Measurements from ENCODE around the gene KLHL6.

Gene KLHL6

DNA sequence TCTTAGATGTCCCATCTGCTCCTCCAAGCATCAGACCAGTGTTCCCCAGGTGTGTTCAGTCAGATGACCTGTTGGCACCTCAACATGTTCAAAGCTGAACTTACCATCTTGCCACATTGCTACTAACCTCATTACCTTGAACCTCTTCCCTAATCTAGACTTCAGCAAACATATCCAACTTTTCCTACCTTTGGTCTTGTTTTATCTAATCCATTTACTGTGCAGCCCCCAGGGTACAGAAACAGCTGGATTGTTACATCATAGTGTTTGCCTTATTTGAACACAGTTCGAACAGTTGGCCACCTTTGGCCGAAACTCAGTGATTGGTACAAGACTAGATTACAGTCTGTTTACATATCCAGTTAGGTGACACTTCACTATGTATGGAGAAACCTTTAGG, 91.0 kb downstream of the KLHL6 start:
- H3K4me3 ChIP-seq (ENCODE audit: low read depth, low read length): no peak overlapping the region
- no peaks in the 10 kb centered on the region for H3K4me1 ChIP-seq
- no peaks in the 10 kb centered on the region for H3K27me3 ChIP-seq
- TF ChIP-seq, protein P1, sequence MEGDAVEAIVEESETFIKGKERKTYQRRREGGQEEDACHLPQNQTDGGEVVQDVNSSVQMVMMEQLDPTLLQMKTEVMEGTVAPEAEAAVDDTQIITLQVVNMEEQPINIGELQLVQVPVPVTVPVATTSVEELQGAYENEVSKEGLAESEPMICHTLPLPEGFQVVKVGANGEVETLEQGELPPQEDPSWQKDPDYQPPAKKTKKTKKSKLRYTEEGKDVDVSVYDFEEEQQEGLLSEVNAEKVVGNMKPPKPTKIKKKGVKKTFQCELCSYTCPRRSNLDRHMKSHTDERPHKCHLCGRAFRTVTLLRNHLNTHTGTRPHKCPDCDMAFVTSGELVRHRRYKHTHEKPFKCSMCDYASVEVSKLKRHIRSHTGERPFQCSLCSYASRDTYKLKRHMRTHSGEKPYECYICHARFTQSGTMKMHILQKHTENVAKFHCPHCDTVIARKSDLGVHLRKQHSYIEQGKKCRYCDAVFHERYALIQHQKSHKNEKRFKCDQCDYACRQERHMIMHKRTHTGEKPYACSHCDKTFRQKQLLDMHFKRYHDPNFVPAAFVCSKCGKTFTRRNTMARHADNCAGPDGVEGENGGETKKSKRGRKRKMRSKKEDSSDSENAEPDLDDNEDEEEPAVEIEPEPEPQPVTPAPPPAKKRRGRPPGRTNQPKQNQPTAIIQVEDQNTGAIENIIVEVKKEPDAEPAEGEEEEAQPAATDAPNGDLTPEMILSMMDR (IDR thresholded peaks at IDR 0.05; ENCODE audit: low read depth, low read length): no peak
- no peaks in the 10 kb centered on the region for H3K9me3 ChIP-seq
- no peak for DNase-seq
- H3K36me3 ChIP-seq: no peaks in the 10 kb centered on the region

- Histone ChIP-seq H3K4me1 (no peaks in the 10 kb centered on the region), H3K36me3 (no peaks in the 10 kb centered on the region), H3K9me3 (no peaks in the 10 kb centered on the region), H3K4me3 (ENCODE audit: low read depth, low read length) (no peak overlapping the region), H3K27me3 (no peaks in the 10 kb centered on the region)
- no peak for DNase-seq
- TF ChIP-seq, protein P1 (IDR thresholded peaks at IDR 0.05; ENCODE audit: low read depth, low read length): no peak
Observed at GRCh38 chr3:183460081-183461055, 95.1 kb downstream of the KLHL6 start.

DNA sequence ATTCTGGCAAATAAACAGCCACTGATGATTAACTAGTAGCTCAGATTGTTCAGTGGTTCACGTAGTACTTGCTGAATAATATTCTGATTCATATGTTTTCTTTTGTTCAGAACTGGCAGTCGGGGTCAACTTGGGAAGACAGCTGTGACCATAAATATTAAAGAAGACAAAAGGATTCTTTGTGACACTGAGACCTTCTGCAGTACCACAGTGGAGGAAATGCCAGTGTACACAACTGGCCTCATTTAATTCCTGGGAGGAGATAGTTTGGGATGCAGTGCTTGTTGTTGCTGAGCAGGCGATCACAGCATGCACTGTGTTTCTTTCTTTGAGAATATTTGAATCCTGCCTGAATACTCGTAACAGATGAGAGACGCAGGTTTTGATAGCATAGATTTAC, 100.4 kb downstream of the KLHL6 start:
- TF ChIP-seq, protein P1 (IDR thresholded peaks at IDR 0.05; ENCODE audit: low read depth, low read length): no peak
- H3K9me3 ChIP-seq: no peaks in the 10 kb centered on the region
- DNase-seq: no peak
- no peaks in the 10 kb centered on the region for H3K4me1 ChIP-seq
- peaks cover 15% of the 10 kb centered on the region for H3K36me3 ChIP-seq
- no peaks in the 10 kb centered on the region for H3K27me3 ChIP-seq
- H3K4me3 ChIP-seq (ENCODE audit: low read depth, low read length): no peak overlapping the region

GRCh38 chr3:183454064-183454463, 101.4 kb downstream of the KLHL6 start:
- no peaks in the 10 kb centered on the region for H3K9me3 ChIP-seq
- no peaks in the 10 kb centered on the region for H3K4me1 ChIP-seq
- H3K4me3 ChIP-seq (ENCODE audit: low read depth, low read length): no peak overlapping the region
- peaks cover 15% of the 10 kb centered on the region for H3K36me3 ChIP-seq
- DNase-seq: no peak
- TF ChIP-seq, protein P1 (IDR thresholded peaks at IDR 0.05; ENCODE audit: low read depth, low read length): no peak
- H3K27me3 ChIP-seq: no peaks in the 10 kb centered on the region

DNA sequence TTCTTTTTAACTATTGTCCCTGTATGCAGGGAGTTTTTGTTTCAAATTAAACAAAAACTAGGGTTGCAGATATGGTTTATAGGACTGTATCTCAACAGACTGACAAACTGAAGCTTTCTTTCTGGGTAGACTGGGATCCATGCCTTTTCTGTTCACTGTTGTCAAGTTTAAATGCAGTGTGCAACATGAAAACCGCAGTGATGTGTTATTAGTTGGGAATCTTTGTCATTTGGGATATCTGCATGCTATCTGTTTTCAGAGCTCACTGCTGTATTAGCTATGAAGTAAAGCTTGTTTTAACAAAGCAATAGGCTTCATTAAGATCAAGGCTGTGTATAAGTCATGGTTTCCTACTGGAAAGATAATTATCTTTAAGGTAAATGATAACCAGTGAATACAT, 105.7 kb downstream of the KLHL6 start:
- no peak for DNase-seq
- TF ChIP-seq, protein P1 (IDR thresholded peaks at IDR 0.05; ENCODE audit: low read depth, low read length): no peak
- H3K4me3 ChIP-seq (ENCODE audit: low read depth, low read length): peak overlapping the region; percentile 79; the same call in 1 of the 2 replicates
- no peaks in the 10 kb centered on the region for H3K9me3 ChIP-seq
- peaks cover 10% of the 10 kb centered on the region for H3K36me3 ChIP-seq
- no peaks in the 10 kb centered on the region for H3K4me1 ChIP-seq
- no peaks in the 10 kb centered on the region for H3K27me3 ChIP-seq

- TF ChIP-seq, protein P1 (IDR thresholded peaks at IDR 0.05; ENCODE audit: low read depth, low read length): peak; percentile 32; the same call in 1 of the 2 replicates
- no peaks in the 10 kb centered on the region for H3K4me1 ChIP-seq
- peak; percentile 48 for DNase-seq
- no peaks in the 10 kb centered on the region for H3K27me3 ChIP-seq
- no peaks in the 10 kb centered on the region for H3K9me3 ChIP-seq
- peak overlapping the region; percentile 79; the same call in 1 of the 2 replicates for H3K4me3 ChIP-seq (ENCODE audit: low read depth, low read length)
- peaks cover 10% of the 10 kb centered on the region for H3K36me3 ChIP-seq
Observed at GRCh38 chr3:183449391-183449790, 106.1 kb downstream of the KLHL6 start.
